ENCODE measurements around the gene ACTN1.

ACTN1 gene

GRCh38 chr14:68983191-68983590, 4.1 kb upstream of the ACTN1 start:
- no peaks in the 10 kb centered on the region for H3K27me3 ChIP-seq
- peaks cover 9% of the 10 kb centered on the region for H3K4me1 ChIP-seq
- TF ChIP-seq CTCF (IDR thresholded peaks at IDR 0.05; ENCODE audit: low read depth, low read length), result no peak
- H3K4me3 ChIP-seq (ENCODE audit: low read depth, low read length), result no peak overlapping the region
- no peaks in the 10 kb centered on the region for H3K36me3 ChIP-seq
- no peaks in the 10 kb centered on the region for H3K9me3 ChIP-seq
- DNase-seq, result no peak

GRCh38 chr14:68982581-68982980, 3.5 kb upstream of the ACTN1 start:
- Histone ChIP-seq H3K4me1 (peaks cover 3% of the 10 kb centered on the region; the same call in 1 of the 2 replicates), H3K4me3 (ENCODE audit: low read depth, low read length) (no peak overlapping the region), H3K36me3 (no peaks in the 10 kb centered on the region), H3K9me3 (no peaks in the 10 kb centered on the region), H3K27me3 (no peaks in the 10 kb centered on the region)
- DNase-seq, result no peak
- TF ChIP-seq CTCF (IDR thresholded peaks at IDR 0.05; ENCODE audit: low read depth, low read length), result no peak

- Histone ChIP-seq H3K9me3 (no peaks in the 10 kb centered on the region), H3K36me3 (no peaks in the 10 kb centered on the region), H3K4me3 (ENCODE audit: low read depth, low read length) (no peak overlapping the region), H3K4me1 (peaks cover 7% of the 10 kb centered on the region), H3K27me3 (no peaks in the 10 kb centered on the region)
- no peak for TF ChIP-seq CTCF (IDR thresholded peaks at IDR 0.05; ENCODE audit: low read depth, low read length)
- no peak for DNase-seq
These were observed 2.5 kb upstream of the ACTN1 start for GRCh38 chr14:68981539-68981976.

- H3K27me3 ChIP-seq, result no peaks in the 10 kb centered on the region
- H3K36me3 ChIP-seq, result peaks cover under 1% of the 10 kb centered on the region; the same call in 1 of the 2 replicates
- H3K4me1 ChIP-seq, result peaks cover 9% of the 10 kb centered on the region
- TF ChIP-seq CTCF (IDR thresholded peaks at IDR 0.05; ENCODE audit: low read depth, low read length), result no peak
- no peak overlapping the region for H3K4me3 ChIP-seq (ENCODE audit: low read depth, low read length)
- H3K9me3 ChIP-seq, result no peaks in the 10 kb centered on the region
- DNase-seq, result no peak
These were observed 2.0 kb upstream of the ACTN1 start for GRCh38 chr14:68981139-68981538.

- TF ChIP-seq CTCF (IDR thresholded peaks at IDR 0.05; ENCODE audit: low read depth, low read length), result no peak
- Histone ChIP-seq H3K27me3 (no peaks in the 10 kb centered on the region), H3K36me3 (peaks cover 11% of the 10 kb centered on the region), H3K4me3 (ENCODE audit: low read depth, low read length) (peak overlapping the region; percentile 92), H3K4me1 (peaks cover 12% of the 10 kb centered on the region), H3K9me3 (no peaks in the 10 kb centered on the region)
- peak; percentile 43 for DNase-seq
These were observed 785 bp upstream of the ACTN1 start for GRCh38 chr14:68979722-68980451.

- no peak for TF ChIP-seq CTCF (IDR thresholded peaks at IDR 0.05; ENCODE audit: low read depth, low read length)
- DNase-seq, result peak; percentile 64
- Histone ChIP-seq H3K27me3 (no peaks in the 10 kb centered on the region), H3K36me3 (peaks cover 26% of the 10 kb centered on the region), H3K9me3 (no peaks in the 10 kb centered on the region), H3K4me1 (peaks cover 12% of the 10 kb centered on the region), H3K4me3 (ENCODE audit: low read depth, low read length) (peak overlapping the region; percentile 92)
These were observed 760 bp downstream of the ACTN1 start for GRCh38 chr14:68978172-68978911.

All from BE2C (cell line).